Erythroblast (primary cell): ENCODE measurements around the gene AUTS2.

ENCODE experiments used
- DNase-seq, 2 experiments: peaks; one replicate each; lab custom pipeline; 2025; lab: John Stamatoyannopoulos, UW
- GATA1 ChIP-seq: IDR thresholded peaks from 2 replicates; pipeline ENCODE4 v1.6.1; 2011; ENCODE audit warnings: low read depth, mild to moderate bottlenecking, control low read depth, low read length, moderate library complexity
- POLR2A ChIP-seq: IDR thresholded peaks from 2 replicates; pipeline ENCODE4 v1.6.1; 2011; ENCODE audit warnings: mild to moderate bottlenecking, low read length

AUTS2 gene

DNA sequence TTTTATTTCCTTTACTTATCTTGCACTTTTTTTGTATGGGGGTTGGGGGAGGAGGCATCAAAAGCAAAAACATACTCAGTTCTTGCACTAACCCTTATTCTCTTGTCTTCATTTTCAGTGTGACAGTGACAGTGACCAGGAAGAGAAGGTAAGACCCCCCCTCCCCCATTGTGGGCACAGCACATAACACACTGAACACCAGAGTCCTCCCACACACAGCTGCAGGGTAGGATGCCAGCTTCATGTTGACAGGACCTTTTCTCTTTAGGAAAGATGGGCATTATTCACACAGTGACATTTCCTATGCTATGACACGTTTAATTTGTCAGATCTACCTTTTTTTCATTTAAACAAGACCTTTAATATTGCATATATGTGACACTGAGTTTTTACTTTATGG, 837.4 kb downstream of the AUTS2 start:
- TF ChIP-seq GATA1 (no peak), POLR2A (no peak)

DNA sequence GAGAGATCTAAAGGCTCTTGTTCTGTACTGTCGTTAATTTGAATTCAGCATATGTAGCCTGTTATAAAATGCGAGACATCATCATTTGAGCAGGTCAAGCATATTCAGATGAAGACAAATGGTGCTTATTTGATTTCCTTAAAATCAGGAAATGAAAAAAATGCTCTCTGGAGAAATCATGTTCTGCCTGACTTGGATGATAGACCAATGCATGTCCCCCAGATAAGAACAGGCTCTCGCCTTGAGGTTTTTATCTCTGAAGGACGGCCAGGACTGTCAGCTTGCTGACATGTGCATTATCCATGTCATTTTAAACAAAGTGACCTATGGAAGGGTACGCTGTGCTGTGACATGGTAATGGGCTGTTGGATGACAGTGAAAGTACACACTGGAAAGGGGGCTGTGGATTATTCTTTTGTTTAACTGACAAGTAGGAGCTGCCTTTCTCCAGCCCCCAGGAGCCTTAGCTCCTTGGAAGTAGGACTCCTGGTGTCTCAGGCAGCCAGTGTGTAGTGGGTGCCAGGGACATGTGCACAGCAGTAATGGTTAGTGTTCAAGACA, 838.6 kb downstream of the AUTS2 start:
- TF ChIP-seq GATA1 = no peak
- no peak for DNase-seq

More for the DNA sequence above, 837.4 kb downstream of the AUTS2 start:
- DNase-seq = no peak

DNA sequence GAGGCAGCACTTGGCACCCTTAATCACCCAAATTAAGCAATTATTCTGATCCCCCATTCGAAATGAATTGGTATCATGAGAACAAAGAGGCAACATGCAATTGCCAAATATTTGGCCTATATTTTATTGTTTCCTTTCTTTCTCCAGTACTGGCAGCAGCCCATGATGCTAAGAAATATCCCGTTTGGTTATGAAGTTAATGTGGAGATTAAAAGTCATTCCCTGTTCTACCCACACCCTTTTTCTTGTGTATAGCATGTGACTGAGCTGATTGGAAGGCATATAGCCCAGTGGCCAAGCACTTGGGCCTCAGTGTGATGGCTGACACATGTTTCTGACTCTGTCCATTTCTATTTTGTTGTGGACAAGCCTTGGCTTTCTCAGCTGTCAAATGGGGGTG, 841.4 kb downstream of the AUTS2 start:
- no peak for DNase-seq
- TF ChIP-seq POLR2A (no peak), GATA1 (no peak)

DNA sequence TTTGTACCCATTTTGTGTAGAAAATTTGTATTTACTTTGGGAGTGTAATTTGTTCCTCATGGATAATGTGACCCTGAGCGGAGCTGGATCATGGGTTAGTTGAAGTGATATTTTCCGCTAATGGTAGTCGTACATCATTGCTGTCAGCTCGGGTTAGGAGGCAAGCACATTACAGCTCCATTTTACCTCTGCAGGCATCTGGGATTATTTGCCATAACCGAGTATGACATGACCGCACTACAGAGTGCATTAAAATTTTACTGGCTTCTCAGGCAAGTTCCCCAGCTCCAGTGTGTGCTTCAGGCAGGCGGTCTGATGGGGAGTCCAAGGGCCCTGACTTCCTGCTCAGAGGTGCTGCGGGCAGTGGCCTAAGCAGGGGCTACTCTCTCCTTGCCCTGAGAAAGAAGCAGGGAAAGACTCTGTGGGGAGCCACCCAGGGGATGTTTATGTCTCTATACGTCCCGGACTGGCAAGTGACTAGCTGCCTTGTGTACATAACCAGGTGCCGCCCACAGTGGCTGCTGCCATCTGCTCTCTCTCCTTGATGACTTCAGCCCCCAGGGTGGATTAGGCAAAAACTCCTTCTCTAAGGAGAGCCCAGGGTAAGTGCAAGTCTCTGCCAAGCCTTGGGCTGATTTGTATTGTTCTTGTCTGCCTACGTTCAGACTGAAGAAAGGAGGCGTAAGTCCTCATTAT, 848.3 kb downstream of the AUTS2 start:
- no peak for DNase-seq
- TF ChIP-seq POLR2A = no peak
- TF ChIP-seq GATA1 = no peak

DNA sequence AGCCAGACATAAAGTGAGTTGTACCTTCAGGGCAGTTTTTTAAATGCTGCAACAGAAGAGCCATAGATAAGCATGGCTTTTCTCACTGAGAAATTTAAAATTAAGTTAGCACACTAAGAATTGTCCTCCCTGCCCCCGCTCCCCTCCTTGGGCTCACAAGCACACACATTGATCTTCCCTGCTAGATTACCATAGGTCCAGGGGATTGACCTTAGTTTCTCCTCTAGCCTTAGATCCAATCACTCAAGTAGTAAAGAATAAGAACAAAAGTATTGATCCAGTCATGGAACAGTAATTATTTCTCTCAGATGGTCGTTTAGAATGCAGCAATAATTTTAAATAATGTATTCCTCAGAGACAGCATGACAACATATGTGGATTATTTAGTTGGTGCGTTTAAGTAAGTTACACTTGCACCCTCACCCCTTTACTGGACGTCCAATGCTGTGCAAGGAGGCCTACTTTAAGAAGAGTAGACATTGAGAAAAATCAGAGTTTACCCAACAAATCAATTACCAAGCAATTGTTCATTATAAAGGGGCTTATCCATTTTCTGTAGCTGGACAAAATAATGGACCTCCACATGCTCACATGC, 850.1 kb downstream of the AUTS2 start:
- no peak for DNase-seq
- no peak for TF ChIP-seq POLR2A
- TF ChIP-seq GATA1 = no peak

DNA sequence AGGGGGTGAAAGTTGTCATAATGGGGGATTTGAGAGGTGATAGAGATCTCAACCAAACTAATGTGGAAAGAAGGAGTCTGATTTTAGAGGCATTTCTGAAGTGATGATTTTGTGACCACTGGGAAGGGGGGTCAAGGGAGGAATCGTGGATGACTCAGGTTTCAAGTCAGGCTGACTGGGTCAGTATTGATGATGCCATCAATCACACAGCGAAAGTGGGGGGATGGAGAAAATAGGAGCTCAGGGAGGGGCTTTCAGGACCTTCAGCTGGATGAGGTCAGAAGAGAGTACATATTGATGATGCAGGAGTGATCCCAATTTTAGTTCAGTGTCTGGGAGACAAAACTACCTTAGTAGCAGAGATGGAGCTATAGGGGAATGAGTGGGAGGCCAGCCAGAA, 852.5 kb downstream of the AUTS2 start:
- TF ChIP-seq GATA1 (no peak), POLR2A (no peak)
- DNase-seq = no peak

DNA sequence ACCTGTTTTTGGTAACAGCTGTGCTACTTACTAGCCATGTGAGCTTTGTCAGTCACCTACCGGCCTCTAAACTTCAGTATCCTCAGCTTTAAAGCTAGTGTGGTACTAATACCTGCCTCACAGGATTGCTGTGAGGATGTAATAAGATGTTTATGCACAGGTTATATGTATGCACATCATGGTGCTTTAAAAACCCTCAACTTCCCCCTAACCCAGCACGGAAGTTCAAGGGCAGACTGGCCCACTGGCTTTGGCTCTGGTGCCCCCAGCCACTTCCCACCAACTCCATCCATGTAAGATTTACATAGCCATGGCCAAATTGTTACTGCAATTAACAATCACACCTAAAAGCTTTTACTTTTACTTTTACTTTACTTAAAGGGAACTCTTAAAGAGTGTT, 857.6 kb downstream of the AUTS2 start:
- TF ChIP-seq POLR2A (no peak), GATA1 (no peak)

DNA sequence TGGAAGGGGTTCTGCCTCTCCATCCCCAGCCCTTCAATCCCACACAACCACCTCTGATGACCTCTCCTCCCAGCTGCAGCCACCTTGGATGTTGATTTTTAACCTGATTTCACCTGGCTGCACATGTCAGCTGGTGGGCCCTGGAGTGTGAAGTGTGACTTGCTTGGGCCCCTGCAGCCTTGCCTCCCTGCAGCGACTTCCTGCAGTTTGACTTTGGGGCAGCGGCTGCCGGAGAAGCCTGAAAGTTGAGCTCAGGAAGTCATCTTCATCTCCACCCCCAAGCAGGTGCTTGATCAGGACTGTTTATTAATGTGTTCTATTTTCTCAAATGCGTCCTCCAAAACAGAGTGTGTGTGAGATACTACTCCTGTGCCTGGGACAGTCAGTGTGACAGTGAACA, 858.4 kb downstream of the AUTS2 start:
- TF ChIP-seq POLR2A = no peak
- TF ChIP-seq GATA1 = no peak

More for the DNA sequence above, 857.6 kb downstream of the AUTS2 start:
- no peak for DNase-seq

DNA sequence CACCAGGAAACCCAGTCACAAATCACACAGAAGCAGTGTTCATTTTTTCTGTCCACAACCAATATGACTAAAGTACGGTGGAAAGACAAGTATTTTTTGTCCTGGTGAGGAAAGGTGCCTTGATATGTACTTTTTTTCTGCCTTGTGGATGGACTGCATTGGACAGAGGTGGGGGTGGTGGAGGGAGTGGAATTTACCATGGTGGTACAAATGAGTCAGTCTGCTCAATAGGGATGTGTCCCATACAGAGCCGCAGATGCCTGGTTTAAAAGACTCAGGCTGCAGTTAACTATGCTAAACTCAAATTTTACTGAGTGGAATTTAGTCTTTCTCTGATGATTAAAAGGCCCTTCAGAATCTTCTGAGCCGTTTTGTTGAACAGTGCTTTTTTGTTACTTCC, 859.2 kb downstream of the AUTS2 start:
- no peak for TF ChIP-seq GATA1
- TF ChIP-seq POLR2A = no peak
- no peak for DNase-seq

More for the DNA sequence above, 858.4 kb downstream of the AUTS2 start:
- DNase-seq = no peak

DNA sequence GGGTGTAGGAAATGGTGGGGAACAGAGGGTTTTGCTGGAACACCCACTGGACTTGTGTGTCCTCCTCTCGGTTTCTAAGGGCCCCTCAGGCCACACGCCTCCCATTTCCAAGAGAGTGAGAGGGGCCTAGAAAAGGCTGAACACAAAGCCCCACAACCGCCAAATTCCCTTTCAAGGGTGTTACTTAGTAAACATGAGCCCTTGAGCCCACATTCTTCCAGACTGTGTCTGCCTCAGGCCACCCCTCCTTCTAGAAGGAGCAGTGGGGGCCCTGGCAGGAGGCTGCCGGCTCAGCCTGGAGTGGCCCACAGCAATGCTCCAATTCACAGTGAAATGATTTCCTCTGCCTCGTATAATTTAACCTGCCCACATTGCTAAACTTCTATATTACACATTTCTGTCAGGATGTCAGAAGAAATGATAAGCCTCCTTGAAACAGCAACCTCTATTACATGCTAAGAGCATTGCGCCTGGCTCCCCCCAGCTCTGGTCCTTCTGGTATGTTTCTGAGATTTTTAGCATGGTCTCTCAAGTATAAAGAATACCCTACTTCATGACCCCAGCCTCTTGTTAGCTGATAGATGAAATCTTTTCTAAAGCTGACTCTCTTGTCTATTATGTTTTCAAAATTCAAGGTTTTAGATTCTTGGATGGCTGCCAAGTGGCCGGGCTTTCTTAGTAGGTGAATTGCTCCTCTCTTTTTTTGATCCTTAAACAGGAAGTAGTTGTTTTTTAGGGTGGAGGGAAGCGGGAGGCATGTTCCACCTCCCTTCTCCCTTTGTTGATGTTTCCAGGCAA, 859.8 kb downstream of the AUTS2 start:
- no peak for DNase-seq
- TF ChIP-seq GATA1 = no peak
- no peak for TF ChIP-seq POLR2A

DNA sequence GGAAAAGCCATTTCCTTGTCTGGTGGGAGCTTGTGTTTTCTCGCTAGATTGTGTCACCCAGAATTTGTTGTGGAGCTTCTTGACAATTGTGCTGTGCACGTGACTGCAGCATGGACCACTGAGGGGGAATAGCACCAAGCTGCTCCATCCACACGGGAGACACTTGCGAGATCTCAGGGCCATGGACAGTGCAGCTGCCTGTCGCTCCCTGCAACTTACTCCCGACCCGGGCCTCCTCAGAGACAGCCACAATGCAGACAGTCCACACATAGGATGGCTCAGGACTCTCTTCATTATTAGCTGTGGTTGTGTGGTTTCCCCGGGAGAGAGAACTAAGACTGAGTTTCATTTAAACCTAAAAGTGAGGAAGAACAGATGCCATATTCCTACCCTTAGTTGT, 860.5 kb downstream of the AUTS2 start:
- no peak for DNase-seq
- TF ChIP-seq POLR2A (no peak), GATA1 (no peak)

DNA sequence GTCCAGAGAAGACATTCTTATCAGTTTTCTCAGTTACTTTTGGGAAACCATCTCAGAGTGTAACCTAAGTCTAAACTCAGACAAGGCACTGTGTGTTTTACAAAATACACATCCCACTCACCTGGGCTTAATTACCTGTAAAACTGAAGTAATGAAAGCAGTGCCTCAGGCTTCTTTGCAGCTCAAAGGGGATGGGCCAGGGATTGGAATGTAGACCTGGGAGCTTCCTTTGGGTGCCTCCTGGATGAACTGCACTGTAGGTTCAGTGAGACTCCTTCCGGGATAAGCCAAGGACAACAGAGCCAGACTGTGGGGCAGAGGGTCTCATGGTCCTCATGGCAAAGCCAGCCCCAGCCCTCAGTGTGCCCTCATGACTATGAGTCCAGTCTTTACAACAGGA, 861.3 kb downstream of the AUTS2 start:
- no peak for TF ChIP-seq POLR2A
- TF ChIP-seq GATA1 = no peak
- DNase-seq = no peak

DNA sequence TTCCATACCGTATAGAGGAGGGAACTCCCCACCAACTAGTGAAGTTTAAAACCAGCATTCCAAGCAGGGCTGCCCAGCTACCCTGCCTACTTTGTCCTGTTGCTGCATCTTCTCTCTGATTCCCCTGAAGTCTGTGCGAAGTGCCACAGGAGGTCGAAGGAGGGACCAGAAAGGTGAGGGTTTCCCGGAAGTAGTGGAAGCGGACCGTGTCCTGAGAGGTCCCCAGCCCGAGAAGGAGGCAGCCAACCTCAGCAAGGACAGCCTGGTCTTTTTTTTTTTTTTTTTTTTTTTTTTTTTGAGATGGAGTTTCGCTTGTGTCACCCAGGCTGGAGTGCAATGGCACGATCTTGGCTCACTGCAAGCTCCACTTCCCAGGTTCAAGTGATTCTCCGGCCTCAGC, 861.8 kb downstream of the AUTS2 start:
- no peak for DNase-seq
- TF ChIP-seq POLR2A (no peak), GATA1 (no peak)

DNA sequence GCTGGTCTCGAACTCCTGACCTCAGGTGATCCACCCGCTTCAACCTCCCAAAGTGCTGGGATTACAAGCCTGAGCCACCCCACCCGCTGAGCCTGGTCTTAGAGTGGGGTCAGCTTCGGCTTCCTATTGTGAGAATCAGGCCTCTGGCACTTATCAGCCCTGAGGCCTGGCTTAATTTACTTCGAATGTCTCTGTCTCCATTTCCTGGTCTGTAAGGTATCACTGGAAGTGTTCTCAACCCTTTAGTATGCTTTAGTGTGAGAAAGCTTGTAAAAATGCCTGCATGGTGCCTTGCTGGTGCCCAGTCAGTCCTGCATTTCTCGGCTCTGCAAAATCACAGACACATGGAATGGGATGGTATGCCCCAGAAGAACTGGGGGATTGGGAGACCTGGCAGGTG, 862.3 kb downstream of the AUTS2 start:
- no peak for TF ChIP-seq POLR2A
- no peak for TF ChIP-seq GATA1
- DNase-seq = no peak
